ENCODE data around the gene SNF8. TPM values are rescaled to one million over a fixed set of nuclear protein-coding genes. Genes with fewer than 3 reads are reported as not detected.

The SNF8 gene
- polyA plus RNA-seq, 1 donor from 2014 or later: 171 TPM

GRCh38 chr17:48970865-48971687 lies 26.4 kb upstream of the SNF8 start:
- Histone ChIP-seq H3K9me2 (ENCODE audit: insufficient read depth, low read length) (no peaks in the 10 kb centered on the region), H3K9me3 (ENCODE audit: low read length) (no peaks in the 10 kb centered on the region), H3K4me2 (ENCODE audit: low read length) (no peak overlapping the region), H4K20me1 (ENCODE audit: insufficient read depth) (no peaks in the 10 kb centered on the region), H3K4me3 (ENCODE audit: low read length) (no peak overlapping the region), H3K27me3 (ENCODE audit: insufficient read depth, low read depth, low read length) (no peaks in the 10 kb centered on the region), H3K27ac (ENCODE audit: low read length) (no peak overlapping the region), H3F3A (ENCODE audit: insufficient read depth, low read length, poor library complexity, severe bottlenecking) (no peaks in the 10 kb centered on the region), H3K79me2 (replicated peaks; ENCODE audit: insufficient read depth, low read length) (no peaks in the 10 kb centered on the region), H3K9ac (ENCODE audit: low read length) (no peak overlapping the region), H2AFZ (ENCODE audit: low read depth, low read length) (no peak overlapping the region), H3K36me3 (ENCODE audit: insufficient read depth, low read length) (no peaks in the 10 kb centered on the region)
- TF ChIP-seq REST (IDR thresholded peaks at IDR 0.05; ENCODE audit: borderline replicate concordance) (no peak), RAD21 (conservative IDR thresholded peaks at IDR 0.05) (no peak), TAF1 (IDR thresholded peaks at IDR 0.05; ENCODE audit: low read depth) (no peak), POLR2AphosphoS5 (IDR thresholded peaks at IDR 0.05) (no peak), CTCF (IDR thresholded peaks at IDR 0.05; ENCODE audit: poor library complexity, severe bottlenecking) (no peak), SMC3 (conservative IDR thresholded peaks at IDR 0.05; ENCODE audit: poor library complexity) (no peak), MXI1 (conservative IDR thresholded peaks at IDR 0.05; ENCODE audit: poor library complexity, severe bottlenecking) (no peak), EP300 (conservative IDR thresholded peaks at IDR 0.05; ENCODE audit: poor library complexity, severe bottlenecking) (no peak), EZH2 (IDR thresholded peaks at IDR 0.05; ENCODE audit: borderline replicate concordance, insufficient read depth, low read length, poor library complexity, severe bottlenecking) (no peak)

- no peak overlapping the region for H2AFZ ChIP-seq (ENCODE audit: low read depth, low read length)
- no peak overlapping the region for H3K4me3 ChIP-seq (ENCODE audit: low read length)
- H4K20me1 ChIP-seq (ENCODE audit: insufficient read depth): no peaks in the 10 kb centered on the region
- H3K9me3 ChIP-seq (ENCODE audit: low read length): no peaks in the 10 kb centered on the region
- H3K4me2 ChIP-seq (ENCODE audit: low read length): no peak overlapping the region
- H3K27me3 ChIP-seq (ENCODE audit: insufficient read depth, low read depth, low read length): no peaks in the 10 kb centered on the region
- no peak overlapping the region for H3K9ac ChIP-seq (ENCODE audit: low read length)
- TF ChIP-seq EP300 (conservative IDR thresholded peaks at IDR 0.05; ENCODE audit: poor library complexity, severe bottlenecking) (no peak), CTCF (IDR thresholded peaks at IDR 0.05; ENCODE audit: poor library complexity, severe bottlenecking) (no peak), POLR2AphosphoS5 (IDR thresholded peaks at IDR 0.05) (no peak), MXI1 (conservative IDR thresholded peaks at IDR 0.05; ENCODE audit: poor library complexity, severe bottlenecking) (no peak), EZH2 (IDR thresholded peaks at IDR 0.05; ENCODE audit: borderline replicate concordance, insufficient read depth, low read length, poor library complexity, severe bottlenecking) (no peak), RAD21 (conservative IDR thresholded peaks at IDR 0.05) (no peak)
- no peaks in the 10 kb centered on the region for H3K36me3 ChIP-seq (ENCODE audit: insufficient read depth, low read length)
- no peak overlapping the region for H3K27ac ChIP-seq (ENCODE audit: low read length)
- no peaks in the 10 kb centered on the region for H3K79me2 ChIP-seq (replicated peaks; ENCODE audit: insufficient read depth, low read length)
- no peaks in the 10 kb centered on the region for H3F3A ChIP-seq (ENCODE audit: insufficient read depth, low read length, poor library complexity, severe bottlenecking)
- no peaks in the 10 kb centered on the region for H3K9me2 ChIP-seq (ENCODE audit: insufficient read depth, low read length)
These were observed 25.6 kb upstream of the SNF8 start for GRCh38 chr17:48970224-48970623.
